Liver (tissue), 3 donors: ENCODE results near the gene MSANTD7.

ENCODE experiments used
- HNF4A ChIP-seq, 2 donors: conservative IDR thresholded peaks; 2 replicates each; pipeline ENCODE4 v1.6.1; 2016; ENCODE audit warnings: antibody characterized with exemption in 2 of 2, mild to moderate bottlenecking in 2 of 2
- HNF4G ChIP-seq: IDR thresholded peaks from 2 replicates; pipeline ENCODE4 v1.6.1; 2016; ENCODE audit warnings: antibody characterized with exemption
- JUND ChIP-seq, 2 donors: IDR thresholded peaks; 2 replicates each; pipeline ENCODE4 v1.6.1; 2016; ENCODE audit warnings: antibody characterized with exemption in 2 of 2
- RAD21 ChIP-seq, 2 donors: IDR thresholded peaks; 2 replicates each; pipeline ENCODE4 v1.6.1; 2016; ENCODE audit warnings: antibody characterized with exemption in 2 of 2, mild to moderate bottlenecking in 2 of 2
- RXRA ChIP-seq, 2 donors: IDR thresholded peaks; 2 replicates each; pipeline ENCODE4 v1.6.1; 2017 to 2018; ENCODE audit warnings: antibody characterized with exemption in 2 of 2, mild to moderate bottlenecking in 1 of 2
- YY1 ChIP-seq: IDR thresholded peaks from 2 replicates; pipeline ENCODE4 v1.6.1; 2016; ENCODE audit warnings: antibody characterized with exemption, mild to moderate bottlenecking
- TF ChIP-seq, protein P1 (sequence below): fragments of 150-350 bp; IDR thresholded peaks from 2 replicates; pipeline ENCODE4 v1.5.1; 2017; ENCODE audit warnings: improper control_type of control experiment, low read depth, low read length; ENCODE audit not compliant: missing input control
- TF ChIP-seq, protein P2 (sequence below): IDR thresholded peaks from 2 replicates; pipeline ENCODE4 v1.6.1; 2016; ENCODE audit warnings: antibody characterized with exemption
- TF ChIP-seq, protein P3 (sequence below): IDR thresholded peaks from 2 replicates; pipeline ENCODE4 v1.6.1; 2016; ENCODE audit warnings: antibody characterized with exemption
- TF ChIP-seq, protein P4 (sequence below): IDR thresholded peaks from 2 replicates; pipeline ENCODE4 v1.6.1; 2016; ENCODE audit warnings: antibody characterized with exemption, mild to moderate bottlenecking
- donor health status: healthy.
- donor health status: healthy.

DNA sequence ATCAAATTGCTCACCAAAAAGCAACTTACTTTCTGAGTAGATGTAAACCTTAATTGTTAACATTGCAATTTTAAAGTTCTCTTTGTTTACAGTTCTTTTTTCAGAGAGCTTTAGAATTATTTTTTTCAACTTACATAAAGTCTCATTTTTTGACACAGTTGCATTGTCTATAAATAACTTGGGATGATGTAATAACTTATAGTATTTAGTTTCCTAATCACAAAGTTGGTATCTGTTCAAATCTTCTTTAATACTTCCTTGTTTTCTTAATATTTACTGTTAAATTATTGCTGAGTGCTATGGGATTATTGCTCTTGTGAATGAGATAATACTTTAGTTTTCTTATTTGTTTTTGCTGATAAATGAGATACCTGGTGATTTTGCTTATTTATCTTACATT is 21.7 kb downstream of the MSANTD7 start:
- TF ChIP-seq, protein P1, sequence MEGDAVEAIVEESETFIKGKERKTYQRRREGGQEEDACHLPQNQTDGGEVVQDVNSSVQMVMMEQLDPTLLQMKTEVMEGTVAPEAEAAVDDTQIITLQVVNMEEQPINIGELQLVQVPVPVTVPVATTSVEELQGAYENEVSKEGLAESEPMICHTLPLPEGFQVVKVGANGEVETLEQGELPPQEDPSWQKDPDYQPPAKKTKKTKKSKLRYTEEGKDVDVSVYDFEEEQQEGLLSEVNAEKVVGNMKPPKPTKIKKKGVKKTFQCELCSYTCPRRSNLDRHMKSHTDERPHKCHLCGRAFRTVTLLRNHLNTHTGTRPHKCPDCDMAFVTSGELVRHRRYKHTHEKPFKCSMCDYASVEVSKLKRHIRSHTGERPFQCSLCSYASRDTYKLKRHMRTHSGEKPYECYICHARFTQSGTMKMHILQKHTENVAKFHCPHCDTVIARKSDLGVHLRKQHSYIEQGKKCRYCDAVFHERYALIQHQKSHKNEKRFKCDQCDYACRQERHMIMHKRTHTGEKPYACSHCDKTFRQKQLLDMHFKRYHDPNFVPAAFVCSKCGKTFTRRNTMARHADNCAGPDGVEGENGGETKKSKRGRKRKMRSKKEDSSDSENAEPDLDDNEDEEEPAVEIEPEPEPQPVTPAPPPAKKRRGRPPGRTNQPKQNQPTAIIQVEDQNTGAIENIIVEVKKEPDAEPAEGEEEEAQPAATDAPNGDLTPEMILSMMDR, result no peak
- TF ChIP-seq HNF4A (conservative IDR thresholded peaks at IDR 0.05) (no peak), YY1 (no peak), RXRA (IDR thresholded peaks at IDR 0.05) (no peak), RAD21 (IDR thresholded peaks at IDR 0.05) (no peak), HNF4G (no peak), JUND (IDR thresholded peaks at IDR 0.05) (no peak)
- TF ChIP-seq, protein P2, sequence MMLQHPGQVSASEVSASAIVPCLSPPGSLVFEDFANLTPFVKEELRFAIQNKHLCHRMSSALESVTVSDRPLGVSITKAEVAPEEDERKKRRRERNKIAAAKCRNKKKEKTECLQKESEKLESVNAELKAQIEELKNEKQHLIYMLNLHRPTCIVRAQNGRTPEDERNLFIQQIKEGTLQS, result no peak
- TF ChIP-seq, protein P3, sequence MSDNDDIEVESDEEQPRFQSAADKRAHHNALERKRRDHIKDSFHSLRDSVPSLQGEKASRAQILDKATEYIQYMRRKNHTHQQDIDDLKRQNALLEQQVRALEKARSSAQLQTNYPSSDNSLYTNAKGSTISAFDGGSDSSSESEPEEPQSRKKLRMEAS, result no peak
- TF ChIP-seq, protein P4, sequence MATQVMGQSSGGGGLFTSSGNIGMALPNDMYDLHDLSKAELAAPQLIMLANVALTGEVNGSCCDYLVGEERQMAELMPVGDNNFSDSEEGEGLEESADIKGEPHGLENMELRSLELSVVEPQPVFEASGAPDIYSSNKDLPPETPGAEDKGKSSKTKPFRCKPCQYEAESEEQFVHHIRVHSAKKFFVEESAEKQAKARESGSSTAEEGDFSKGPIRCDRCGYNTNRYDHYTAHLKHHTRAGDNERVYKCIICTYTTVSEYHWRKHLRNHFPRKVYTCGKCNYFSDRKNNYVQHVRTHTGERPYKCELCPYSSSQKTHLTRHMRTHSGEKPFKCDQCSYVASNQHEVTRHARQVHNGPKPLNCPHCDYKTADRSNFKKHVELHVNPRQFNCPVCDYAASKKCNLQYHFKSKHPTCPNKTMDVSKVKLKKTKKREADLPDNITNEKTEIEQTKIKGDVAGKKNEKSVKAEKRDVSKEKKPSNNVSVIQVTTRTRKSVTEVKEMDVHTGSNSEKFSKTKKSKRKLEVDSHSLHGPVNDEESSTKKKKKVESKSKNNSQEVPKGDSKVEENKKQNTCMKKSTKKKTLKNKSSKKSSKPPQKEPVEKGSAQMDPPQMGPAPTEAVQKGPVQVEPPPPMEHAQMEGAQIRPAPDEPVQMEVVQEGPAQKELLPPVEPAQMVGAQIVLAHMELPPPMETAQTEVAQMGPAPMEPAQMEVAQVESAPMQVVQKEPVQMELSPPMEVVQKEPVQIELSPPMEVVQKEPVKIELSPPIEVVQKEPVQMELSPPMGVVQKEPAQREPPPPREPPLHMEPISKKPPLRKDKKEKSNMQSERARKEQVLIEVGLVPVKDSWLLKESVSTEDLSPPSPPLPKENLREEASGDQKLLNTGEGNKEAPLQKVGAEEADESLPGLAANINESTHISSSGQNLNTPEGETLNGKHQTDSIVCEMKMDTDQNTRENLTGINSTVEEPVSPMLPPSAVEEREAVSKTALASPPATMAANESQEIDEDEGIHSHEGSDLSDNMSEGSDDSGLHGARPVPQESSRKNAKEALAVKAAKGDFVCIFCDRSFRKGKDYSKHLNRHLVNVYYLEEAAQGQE, result no peak
